GM23338 (cell line): ENCODE results near the gene GNG7. TPM values are rescaled to one million over a fixed set of nuclear protein-coding genes. Genes with fewer than 3 reads are reported as not detected.

ENCODE experiments used
- ATAC-seq: fragments of 200-7000 bp; cut with Tn5 transposase; 3 replicates; pipeline ENCODE4 v1.9.1; 2020
- DNase-seq: peaks from one replicate; pipeline ENCODE4 v3.0.0-alpha.2; 2015; ENCODE audit warnings: low spot score
- H2AFZ ChIP-seq: fragments of 200-600 bp; sonication (generic); 2 replicates; pipeline ENCODE4 v1.8.0; 2016; ENCODE audit warnings: antibody characterized with exemption, mild to moderate bottlenecking, moderate library complexity
- H3F3A ChIP-seq: fragments of 200-600 bp; sonication (generic); replicated peaks from 2 replicates; pipeline ENCODE4 v1.8.0; 2017; ENCODE audit warnings: antibody characterized with exemption, mixed run types, low read depth
- H3K27ac ChIP-seq: fragments of 200-600 bp; sonication (generic); 2 replicates; pipeline ENCODE4 v1.6.1; 2016; ENCODE audit warnings: low read depth
- H3K27me3 ChIP-seq: fragments of 200-600 bp; sonication (generic); 2 replicates; pipeline ENCODE4 v1.8.0; 2016; ENCODE audit warnings: mild to moderate bottlenecking, mixed run types, moderate library complexity; ENCODE audit not compliant: insufficient read depth
- H3K36me3 ChIP-seq: fragments of 200-600 bp; sonication (generic); 2 replicates; pipeline ENCODE4 v1.8.0; 2016; ENCODE audit warnings: mild to moderate bottlenecking; ENCODE audit not compliant: insufficient read depth
- H3K4me1 ChIP-seq: fragments of 200-600 bp; sonication (generic); 2 replicates; pipeline ENCODE4 v1.8.0; 2016; ENCODE audit warnings: mild to moderate bottlenecking, moderate library complexity; ENCODE audit not compliant: insufficient read depth
- H3K4me2 ChIP-seq: fragments of 200-600 bp; sonication (generic); 2 replicates; pipeline ENCODE4 v1.7.1; 2017; ENCODE audit warnings: mixed run types
- H3K4me3 ChIP-seq: fragments of 200-600 bp; sonication (generic); 2 replicates; pipeline ENCODE4 v1.6.1; 2016; ENCODE audit warnings: mixed run types
- H3K79me2 ChIP-seq: fragments of 200-600 bp; sonication (generic); replicated peaks from 2 replicates; pipeline ENCODE4 v1.8.0; 2017; ENCODE audit warnings: mild to moderate bottlenecking; ENCODE audit not compliant: insufficient read depth
- H3K9me2 ChIP-seq: fragments of 200-600 bp; sonication (generic); 2 replicates; pipeline ENCODE4 v1.8.0; 2017; ENCODE audit not compliant: insufficient read depth
- H4K20me1 ChIP-seq: fragments of 200-600 bp; sonication (generic); replicated peaks from 2 replicates; pipeline ENCODE4 v1.8.0; 2017; ENCODE audit warnings: mild to moderate bottlenecking; ENCODE audit not compliant: insufficient read depth
- H3K27ac Mint-ChIP-seq: 2 replicates; pipeline ENCODE4 v1.8.0; 2020; ENCODE audit warnings: inconsistent platforms, mild to moderate bottlenecking, moderate library complexity, mixed read lengths
- H3K27me3 Mint-ChIP-seq: 3 replicates; pipeline ENCODE4 v1.8.0; 2022; ENCODE audit warnings: low read depth, mild to moderate bottlenecking, moderate library complexity, mixed read lengths, inconsistent platforms; ENCODE audit not compliant: insufficient read depth, poor library complexity
- H3K36me3 Mint-ChIP-seq: 3 replicates; pipeline ENCODE4 v1.8.0; 2021; ENCODE audit warnings: low read depth, mild to moderate bottlenecking, inconsistent platforms, moderate library complexity, mixed read lengths
- H3K4me1 Mint-ChIP-seq: 3 replicates; pipeline ENCODE4 v1.8.0; 2020; ENCODE audit warnings: mild to moderate bottlenecking, inconsistent platforms, mixed read lengths
- H3K4me3 Mint-ChIP-seq: 3 replicates; pipeline ENCODE4 v1.8.0; 2021; ENCODE audit warnings: moderate library complexity, mild to moderate bottlenecking, inconsistent platforms, mixed read lengths
- H3K9me3 Mint-ChIP-seq: 3 replicates; pipeline ENCODE4 v1.8.0; 2020; ENCODE audit warnings: moderate library complexity, mild to moderate bottlenecking, inconsistent platforms, mixed read lengths
- CREB1 ChIP-seq: fragments of 250-450 bp; sonication (Bioruptor Pico); IDR thresholded peaks from 2 replicates; pipeline ENCODE4 v1.5.0; 2020; ENCODE audit warnings: low read depth, mild to moderate bottlenecking, moderate library complexity
- EZH2 ChIP-seq: fragments of 200-600 bp; sonication (generic); IDR thresholded peaks from one replicate; pipeline ENCODE4 v1.8.0; 2017; ENCODE audit warnings: antibody characterized with exemption, mild to moderate bottlenecking, low read depth; ENCODE audit not compliant: unreplicated experiment
- EZH2phosphoT487 ChIP-seq: fragments of 200-600 bp; sonication (generic); IDR thresholded peaks from one replicate; pipeline ENCODE4 v1.8.1; 2018; ENCODE audit warnings: antibody characterized with exemption; ENCODE audit not compliant: unreplicated experiment
- JUNB ChIP-seq: IDR thresholded peaks from one replicate; pipeline ENCODE4 v1.6.1; 2016; ENCODE audit warnings: antibody characterized with exemption; ENCODE audit not compliant: unreplicated experiment
- NANOG ChIP-seq: IDR thresholded peaks from 2 replicates; pipeline ENCODE4 v1.6.1; 2016; ENCODE audit warnings: antibody characterized with exemption, borderline replicate concordance
- POLR2AphosphoS5 ChIP-seq: IDR thresholded peaks from 2 replicates; pipeline ENCODE4 v1.6.1; 2016; ENCODE audit warnings: antibody characterized with exemption, low read depth
- STAT1 ChIP-seq: IDR thresholded peaks from one replicate; pipeline ENCODE4 v1.6.1; 2016; ENCODE audit warnings: antibody characterized with exemption; ENCODE audit not compliant: unreplicated experiment
- ZNF114 ChIP-seq: fragments of 250-450 bp; sonication (Bioruptor Pico); IDR thresholded peaks from 2 replicates; pipeline ENCODE4 v1.5.0; 2020; ENCODE audit warnings: mild to moderate bottlenecking, moderate library complexity
- ZNF331 ChIP-seq: fragments of 250-450 bp; sonication (Bioruptor Pico); IDR thresholded peaks from 2 replicates; pipeline ENCODE4 v1.5.0; 2020; ENCODE audit warnings: low read depth, mild to moderate bottlenecking, moderate library complexity
- polyA plus RNA-seq: library from polyadenylated mRNA; unstranded; fragments of >200 nt; fragmentation: Nextera tagmentation; extraction: Ambion mirVana; gene quantifications from 2 replicates; pipeline ENCODE4 v1.2.1, GENCODE V29; 2016
- total RNA-seq: library from RNA; depleted of rRNA; stranded (reverse); fragments of >200 nt; shearing (Covaris generic); gene quantifications from 2 replicates; pipeline ENCODE4 v1.2.3, GENCODE V29; 2014
- TF ChIP-seq, protein P1 (sequence below), 2 experiments: fragments of 200-600 bp in 1 of 2; sonication (generic) in 1 of 2; conservative IDR thresholded peaks; 2 replicates each; pipeline versions ENCODE4 v1.5.1 to v1.6.1; 2016 to 2017; ENCODE audit warnings: antibody characterized with exemption in 2 of 2, low read depth in 2 of 2, mild to moderate bottlenecking in 2 of 2, moderate library complexity in 1 of 2
- TF ChIP-seq, protein P2 (sequence below): IDR thresholded peaks from 2 replicates; pipeline ENCODE4 v1.6.1; 2016; ENCODE audit warnings: antibody characterized with exemption
- TF ChIP-seq, protein P3 (sequence below): IDR thresholded peaks from one replicate; pipeline ENCODE4 v1.6.1; 2018; ENCODE audit warnings: antibody characterized with exemption; ENCODE audit not compliant: unreplicated experiment
- TF ChIP-seq, protein P4 (sequence below): fragments of 250-450 bp; sonication (Bioruptor Pico); IDR thresholded peaks from 2 replicates; pipeline ENCODE4 v1.5.0; 2020; ENCODE audit warnings: mild to moderate bottlenecking, moderate library complexity

Gene GNG7
- total and polyA plus RNA-seq, 2 experiments from 2014 or later, result 5.1 to 5.4 TPM

DNA sequence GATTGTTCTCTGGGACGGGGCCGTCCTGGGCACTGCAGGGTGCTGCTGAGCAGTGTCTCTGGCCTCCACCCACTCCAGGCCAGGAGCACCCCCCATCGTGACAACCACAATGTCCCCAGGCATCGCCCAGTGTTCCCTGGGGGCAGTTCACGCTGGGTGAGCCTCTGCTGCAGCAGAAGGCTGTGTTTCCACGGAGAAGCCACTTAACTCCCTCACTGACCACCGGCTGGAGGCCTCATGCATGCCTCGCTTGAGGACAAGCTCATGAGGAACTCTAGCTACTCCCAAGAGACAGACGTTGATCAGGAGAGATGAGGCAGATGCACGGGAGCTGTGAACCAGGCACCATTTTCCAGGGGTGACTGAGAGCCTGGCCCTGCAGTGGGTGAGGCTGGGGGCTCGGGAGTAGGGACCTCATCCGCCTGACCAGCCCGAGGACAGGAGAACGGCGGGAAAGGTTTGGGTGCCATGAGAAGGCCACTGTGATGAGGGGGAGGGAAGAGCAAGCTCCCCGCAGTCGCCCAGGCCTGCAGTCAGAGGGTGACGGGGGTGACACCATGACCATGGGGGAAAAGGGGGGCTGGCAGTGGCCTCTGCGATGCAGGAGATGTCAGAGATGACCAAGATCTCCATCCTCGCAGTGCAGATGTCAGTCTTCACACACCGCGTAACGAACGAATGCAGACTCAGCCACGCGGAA lies 32.2 kb upstream of the GNG7 start:
- no peak overlapping the region for H3K4me3 ChIP-seq
- H3K36me3 ChIP-seq, result no peaks in the 10 kb centered on the region; the same call in 1 of the 2 replicates
- no peaks in the 10 kb centered on the region for H3K27me3 ChIP-seq
- peaks cover 4% of the 10 kb centered on the region; the same call in 1 of the 2 replicates for H3K4me1 ChIP-seq
- peaks cover 44% of the 10 kb centered on the region for H3K36me3 Mint-ChIP-seq
- no peaks in the 10 kb centered on the region; the same call in none of the 2 replicates for H4K20me1 ChIP-seq
- no peak for ATAC-seq
- H2AFZ ChIP-seq, result no peak overlapping the region
- peaks cover 10% of the 10 kb centered on the region for H3K27me3 Mint-ChIP-seq
- H3K4me1 Mint-ChIP-seq, result peaks cover 4% of the 10 kb centered on the region; the same call in 2 of the 3 replicates
- TF ChIP-seq STAT1 (no peak), ZNF114 (CRISPR knock-in tag) (no peak), CREB1 (CRISPR knock-in tag) (no peak), EZH2 (no peak), NANOG (no peak), POLR2AphosphoS5 (no peak), ZNF331 (CRISPR knock-in tag) (no peak), EZH2phosphoT487 (no peak), JUNB (no peak)
- TF ChIP-seq, protein P1, sequence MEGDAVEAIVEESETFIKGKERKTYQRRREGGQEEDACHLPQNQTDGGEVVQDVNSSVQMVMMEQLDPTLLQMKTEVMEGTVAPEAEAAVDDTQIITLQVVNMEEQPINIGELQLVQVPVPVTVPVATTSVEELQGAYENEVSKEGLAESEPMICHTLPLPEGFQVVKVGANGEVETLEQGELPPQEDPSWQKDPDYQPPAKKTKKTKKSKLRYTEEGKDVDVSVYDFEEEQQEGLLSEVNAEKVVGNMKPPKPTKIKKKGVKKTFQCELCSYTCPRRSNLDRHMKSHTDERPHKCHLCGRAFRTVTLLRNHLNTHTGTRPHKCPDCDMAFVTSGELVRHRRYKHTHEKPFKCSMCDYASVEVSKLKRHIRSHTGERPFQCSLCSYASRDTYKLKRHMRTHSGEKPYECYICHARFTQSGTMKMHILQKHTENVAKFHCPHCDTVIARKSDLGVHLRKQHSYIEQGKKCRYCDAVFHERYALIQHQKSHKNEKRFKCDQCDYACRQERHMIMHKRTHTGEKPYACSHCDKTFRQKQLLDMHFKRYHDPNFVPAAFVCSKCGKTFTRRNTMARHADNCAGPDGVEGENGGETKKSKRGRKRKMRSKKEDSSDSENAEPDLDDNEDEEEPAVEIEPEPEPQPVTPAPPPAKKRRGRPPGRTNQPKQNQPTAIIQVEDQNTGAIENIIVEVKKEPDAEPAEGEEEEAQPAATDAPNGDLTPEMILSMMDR (conservative IDR thresholded peaks at IDR 0.05; ENCODE audit: low read depth in 2 of 2), result no peak
- TF ChIP-seq, protein P2, sequence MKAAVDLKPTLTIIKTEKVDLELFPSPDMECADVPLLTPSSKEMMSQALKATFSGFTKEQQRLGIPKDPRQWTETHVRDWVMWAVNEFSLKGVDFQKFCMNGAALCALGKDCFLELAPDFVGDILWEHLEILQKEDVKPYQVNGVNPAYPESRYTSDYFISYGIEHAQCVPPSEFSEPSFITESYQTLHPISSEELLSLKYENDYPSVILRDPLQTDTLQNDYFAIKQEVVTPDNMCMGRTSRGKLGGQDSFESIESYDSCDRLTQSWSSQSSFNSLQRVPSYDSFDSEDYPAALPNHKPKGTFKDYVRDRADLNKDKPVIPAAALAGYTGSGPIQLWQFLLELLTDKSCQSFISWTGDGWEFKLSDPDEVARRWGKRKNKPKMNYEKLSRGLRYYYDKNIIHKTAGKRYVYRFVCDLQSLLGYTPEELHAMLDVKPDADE, result no peak
- TF ChIP-seq, protein P3, sequence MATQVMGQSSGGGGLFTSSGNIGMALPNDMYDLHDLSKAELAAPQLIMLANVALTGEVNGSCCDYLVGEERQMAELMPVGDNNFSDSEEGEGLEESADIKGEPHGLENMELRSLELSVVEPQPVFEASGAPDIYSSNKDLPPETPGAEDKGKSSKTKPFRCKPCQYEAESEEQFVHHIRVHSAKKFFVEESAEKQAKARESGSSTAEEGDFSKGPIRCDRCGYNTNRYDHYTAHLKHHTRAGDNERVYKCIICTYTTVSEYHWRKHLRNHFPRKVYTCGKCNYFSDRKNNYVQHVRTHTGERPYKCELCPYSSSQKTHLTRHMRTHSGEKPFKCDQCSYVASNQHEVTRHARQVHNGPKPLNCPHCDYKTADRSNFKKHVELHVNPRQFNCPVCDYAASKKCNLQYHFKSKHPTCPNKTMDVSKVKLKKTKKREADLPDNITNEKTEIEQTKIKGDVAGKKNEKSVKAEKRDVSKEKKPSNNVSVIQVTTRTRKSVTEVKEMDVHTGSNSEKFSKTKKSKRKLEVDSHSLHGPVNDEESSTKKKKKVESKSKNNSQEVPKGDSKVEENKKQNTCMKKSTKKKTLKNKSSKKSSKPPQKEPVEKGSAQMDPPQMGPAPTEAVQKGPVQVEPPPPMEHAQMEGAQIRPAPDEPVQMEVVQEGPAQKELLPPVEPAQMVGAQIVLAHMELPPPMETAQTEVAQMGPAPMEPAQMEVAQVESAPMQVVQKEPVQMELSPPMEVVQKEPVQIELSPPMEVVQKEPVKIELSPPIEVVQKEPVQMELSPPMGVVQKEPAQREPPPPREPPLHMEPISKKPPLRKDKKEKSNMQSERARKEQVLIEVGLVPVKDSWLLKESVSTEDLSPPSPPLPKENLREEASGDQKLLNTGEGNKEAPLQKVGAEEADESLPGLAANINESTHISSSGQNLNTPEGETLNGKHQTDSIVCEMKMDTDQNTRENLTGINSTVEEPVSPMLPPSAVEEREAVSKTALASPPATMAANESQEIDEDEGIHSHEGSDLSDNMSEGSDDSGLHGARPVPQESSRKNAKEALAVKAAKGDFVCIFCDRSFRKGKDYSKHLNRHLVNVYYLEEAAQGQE, result no peak
- TF ChIP-seq, protein P4, sequence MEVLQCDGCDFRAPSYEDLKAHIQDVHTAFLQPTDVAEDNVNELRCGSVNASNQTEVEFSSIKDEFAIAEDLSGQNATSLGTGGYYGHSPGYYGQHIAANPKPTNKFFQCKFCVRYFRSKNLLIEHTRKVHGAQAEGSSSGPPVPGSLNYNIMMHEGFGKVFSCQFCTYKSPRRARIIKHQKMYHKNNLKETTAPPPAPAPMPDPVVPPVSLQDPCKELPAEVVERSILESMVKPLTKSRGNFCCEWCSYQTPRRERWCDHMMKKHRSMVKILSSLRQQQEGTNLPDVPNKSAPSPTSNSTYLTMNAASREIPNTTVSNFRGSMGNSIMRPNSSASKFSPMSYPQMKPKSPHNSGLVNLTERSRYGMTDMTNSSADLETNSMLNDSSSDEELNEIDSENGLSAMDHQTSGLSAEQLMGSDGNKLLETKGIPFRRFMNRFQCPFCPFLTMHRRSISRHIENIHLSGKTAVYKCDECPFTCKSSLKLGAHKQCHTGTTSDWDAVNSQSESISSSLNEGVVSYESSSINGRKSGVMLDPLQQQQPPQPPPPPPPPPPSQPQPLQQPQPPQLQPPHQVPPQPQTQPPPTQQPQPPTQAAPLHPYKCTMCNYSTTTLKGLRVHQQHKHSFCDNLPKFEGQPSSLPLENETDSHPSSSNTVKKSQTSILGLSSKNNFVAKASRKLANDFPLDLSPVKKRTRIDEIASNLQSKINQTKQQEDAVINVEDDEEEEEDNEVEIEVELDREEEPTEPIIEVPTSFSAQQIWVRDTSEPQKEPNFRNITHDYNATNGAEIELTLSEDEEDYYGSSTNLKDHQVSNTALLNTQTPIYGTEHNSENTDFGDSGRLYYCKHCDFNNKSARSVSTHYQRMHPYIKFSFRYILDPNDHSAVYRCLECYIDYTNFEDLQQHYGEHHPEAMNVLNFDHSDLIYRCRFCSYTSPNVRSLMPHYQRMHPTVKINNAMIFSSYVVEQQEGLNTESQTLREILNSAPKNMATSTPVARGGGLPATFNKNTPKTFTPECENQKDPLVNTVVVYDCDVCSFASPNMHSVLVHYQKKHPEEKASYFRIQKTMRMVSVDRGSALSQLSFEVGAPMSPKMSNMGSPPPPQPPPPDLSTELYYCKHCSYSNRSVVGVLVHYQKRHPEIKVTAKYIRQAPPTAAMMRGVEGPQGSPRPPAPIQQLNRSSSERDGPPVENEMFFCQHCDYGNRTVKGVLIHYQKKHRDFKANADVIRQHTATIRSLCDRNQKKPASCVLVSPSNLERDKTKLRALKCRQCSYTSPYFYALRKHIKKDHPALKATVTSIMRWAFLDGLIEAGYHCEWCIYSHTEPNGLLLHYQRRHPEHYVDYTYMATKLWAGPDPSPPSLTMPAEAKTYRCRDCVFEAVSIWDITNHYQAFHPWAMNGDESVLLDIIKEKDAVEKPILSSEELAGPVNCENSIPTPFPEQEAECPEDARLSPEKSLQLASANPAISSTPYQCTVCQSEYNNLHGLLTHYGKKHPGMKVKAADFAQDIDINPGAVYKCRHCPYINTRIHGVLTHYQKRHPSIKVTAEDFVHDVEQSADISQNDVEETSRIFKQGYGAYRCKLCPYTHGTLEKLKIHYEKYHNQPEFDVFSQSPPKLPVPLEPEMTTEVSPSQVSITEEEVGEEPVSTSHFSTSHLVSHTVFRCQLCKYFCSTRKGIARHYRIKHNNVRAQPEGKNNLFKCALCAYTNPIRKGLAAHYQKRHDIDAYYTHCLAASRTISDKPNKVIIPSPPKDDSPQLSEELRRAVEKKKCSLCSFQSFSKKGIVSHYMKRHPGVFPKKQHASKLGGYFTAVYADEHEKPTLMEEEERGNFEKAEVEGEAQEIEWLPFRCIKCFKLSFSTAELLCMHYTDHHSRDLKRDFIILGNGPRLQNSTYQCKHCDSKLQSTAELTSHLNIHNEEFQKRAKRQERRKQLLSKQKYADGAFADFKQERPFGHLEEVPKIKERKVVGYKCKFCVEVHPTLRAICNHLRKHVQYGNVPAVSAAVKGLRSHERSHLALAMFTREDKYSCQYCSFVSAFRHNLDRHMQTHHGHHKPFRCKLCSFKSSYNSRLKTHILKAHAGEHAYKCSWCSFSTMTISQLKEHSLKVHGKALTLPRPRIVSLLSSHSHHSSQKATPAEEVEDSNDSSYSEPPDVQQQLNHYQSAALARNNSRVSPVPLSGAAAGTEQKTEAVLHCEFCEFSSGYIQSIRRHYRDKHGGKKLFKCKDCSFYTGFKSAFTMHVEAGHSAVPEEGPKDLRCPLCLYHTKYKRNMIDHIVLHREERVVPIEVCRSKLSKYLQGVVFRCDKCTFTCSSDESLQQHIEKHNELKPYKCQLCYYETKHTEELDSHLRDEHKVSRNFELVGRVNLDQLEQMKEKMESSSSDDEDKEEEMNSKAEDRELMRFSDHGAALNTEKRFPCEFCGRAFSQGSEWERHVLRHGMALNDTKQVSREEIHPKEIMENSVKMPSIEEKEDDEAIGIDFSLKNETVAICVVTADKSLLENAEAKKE (CRISPR knock-in tag), result no peak
- no peaks in the 10 kb centered on the region for H3K9me2 ChIP-seq
- H3K9me3 Mint-ChIP-seq, result no peaks in the 10 kb centered on the region
- H3K27ac ChIP-seq, result no peak overlapping the region
- no peaks in the 10 kb centered on the region for H3F3A ChIP-seq
- H3K4me2 ChIP-seq, result no peak overlapping the region
- H3K27ac Mint-ChIP-seq, result no peak overlapping the region
- H3K4me3 Mint-ChIP-seq, result no peak overlapping the region
- DNase-seq, result no peak
- H3K79me2 ChIP-seq, result peaks cover 5% of the 10 kb centered on the region; the same call in 1 of the 2 replicates
